Activated CD8-positive, alpha-beta memory T cell treated with anti-CD3 and anti-CD28 coated beads for 24 hours (primary cell): ENCODE data around the gene PAK5.

Experiments used
- DNase-seq: peaks from one replicate; pipeline ENCODE4 v3.0.0-alpha.2; 2020

The PAK5 gene

GRCh38 chr20:9775176-9775575 lies 63.7 kb downstream of the PAK5 start:
- no peak for DNase-seq

GRCh38 chr20:9769954-9770353 lies 68.9 kb downstream of the PAK5 start:
- DNase-seq: no peak

- no peak for DNase-seq
These were observed 77.4 kb downstream of the PAK5 start for GRCh38 chr20:9761476-9761875.

- DNase-seq: no peak
These were observed 79.5 kb downstream of the PAK5 start for GRCh38 chr20:9759392-9759791.

GRCh38 chr20:9758752-9759151 lies 80.1 kb downstream of the PAK5 start:
- no peak for DNase-seq

- DNase-seq: no peak
These were observed 82.2 kb downstream of the PAK5 start for GRCh38 chr20:9756660-9757059.

GRCh38 chr20:9755301-9755700 lies 83.6 kb downstream of the PAK5 start:
- DNase-seq: no peak

- no peak for DNase-seq
These were observed 94.3 kb downstream of the PAK5 start for GRCh38 chr20:9744551-9744950.

- DNase-seq: no peak
These were observed 95.0 kb downstream of the PAK5 start for GRCh38 chr20:9743871-9744270.

- DNase-seq: no peak
These were observed 96.1 kb downstream of the PAK5 start for GRCh38 chr20:9742821-9743220.

GRCh38 chr20:9741996-9742395 lies 96.9 kb downstream of the PAK5 start:
- no peak for DNase-seq

- DNase-seq: no peak
These were observed 98.4 kb downstream of the PAK5 start for GRCh38 chr20:9740486-9740885.

GRCh38 chr20:9739991-9740390 lies 98.9 kb downstream of the PAK5 start:
- no peak for DNase-seq

- no peak for DNase-seq
These were observed 102.5 kb downstream of the PAK5 start for GRCh38 chr20:9736373-9736772.

- no peak for DNase-seq
These were observed 115.2 kb downstream of the PAK5 start for GRCh38 chr20:9723501-9724202.

GRCh38 chr20:9711872-9712271 lies 127.0 kb downstream of the PAK5 start:
- DNase-seq: no peak

- no peak for DNase-seq
These were observed 128.2 kb downstream of the PAK5 start for GRCh38 chr20:9710685-9711084.

- DNase-seq: no peak
These were observed 133.0 kb downstream of the PAK5 start for GRCh38 chr20:9705722-9706476.

GRCh38 chr20:9699181-9699580 lies 139.7 kb downstream of the PAK5 start:
- no peak for DNase-seq

- DNase-seq: no peak
These were observed 149.8 kb downstream of the PAK5 start for GRCh38 chr20:9689041-9689440.

GRCh38 chr20:9686866-9687265 lies 152.0 kb downstream of the PAK5 start:
- DNase-seq: no peak

GRCh38 chr20:9686455-9686854 lies 152.4 kb downstream of the PAK5 start:
- DNase-seq: no peak

GRCh38 chr20:9686001-9686400 lies 152.9 kb downstream of the PAK5 start:
- no peak for DNase-seq

GRCh38 chr20:9685011-9685410 lies 153.9 kb downstream of the PAK5 start:
- DNase-seq: no peak
